ENCODE results near the gene CLDN3.
"Not testable (repeated sequence)": the region's sequence is repeated elsewhere in the genome, so short reads cannot be mapped to it uniquely, and the experiment has no call there.

CLDN3 gene, protein sequence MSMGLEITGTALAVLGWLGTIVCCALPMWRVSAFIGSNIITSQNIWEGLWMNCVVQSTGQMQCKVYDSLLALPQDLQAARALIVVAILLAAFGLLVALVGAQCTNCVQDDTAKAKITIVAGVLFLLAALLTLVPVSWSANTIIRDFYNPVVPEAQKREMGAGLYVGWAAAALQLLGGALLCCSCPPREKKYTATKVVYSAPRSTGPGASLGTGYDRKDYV

DNA sequence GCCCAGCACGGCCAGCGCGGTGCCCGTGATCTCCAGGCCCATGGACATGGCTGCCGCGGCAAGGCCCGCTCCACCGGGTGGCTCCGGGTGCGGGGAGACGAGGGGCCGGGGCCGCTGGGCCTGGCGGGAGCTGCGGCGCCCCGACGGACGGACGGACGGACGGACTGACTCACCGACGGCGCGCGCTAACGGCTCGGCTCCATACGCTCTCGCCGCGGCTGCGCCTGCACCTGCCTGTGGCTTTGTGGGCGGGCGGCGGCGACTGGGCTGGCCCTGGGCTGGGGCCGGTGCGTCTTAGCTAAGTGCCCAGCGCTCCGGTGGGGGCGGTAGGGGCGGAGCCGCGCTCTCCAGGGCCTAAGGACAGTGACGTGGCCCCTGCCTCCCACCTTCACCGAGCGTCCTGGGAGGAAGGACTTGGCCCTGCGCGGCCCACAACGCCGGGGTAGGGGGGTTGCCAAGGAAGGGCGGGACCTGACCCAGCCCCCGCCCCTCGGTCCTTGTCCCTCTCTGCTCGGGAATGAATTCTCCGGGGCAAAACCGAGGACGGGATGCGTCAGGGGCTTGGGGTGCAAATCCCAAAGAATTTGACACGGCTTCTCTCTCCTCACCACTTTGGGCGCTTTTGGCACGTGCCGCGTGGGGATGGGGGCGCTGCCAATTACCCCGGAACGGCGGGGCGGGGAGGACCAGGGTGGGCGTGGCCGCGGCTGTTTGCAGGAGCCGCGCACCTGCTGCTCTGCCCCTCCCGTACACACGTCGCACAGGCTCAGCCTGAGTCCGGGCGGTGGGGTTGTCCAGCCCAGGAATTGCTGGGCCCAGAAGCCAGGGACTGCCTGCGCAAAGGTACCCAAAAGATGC lies at the start of gene CLDN3:
Gene CLDN3 (minus strand): TSS at position 269 of the 858 bp plus-strand sequence. CDS start 221 bp downstream, at position 48.
- peak; percentile 81 for DNase-seq

DNA sequence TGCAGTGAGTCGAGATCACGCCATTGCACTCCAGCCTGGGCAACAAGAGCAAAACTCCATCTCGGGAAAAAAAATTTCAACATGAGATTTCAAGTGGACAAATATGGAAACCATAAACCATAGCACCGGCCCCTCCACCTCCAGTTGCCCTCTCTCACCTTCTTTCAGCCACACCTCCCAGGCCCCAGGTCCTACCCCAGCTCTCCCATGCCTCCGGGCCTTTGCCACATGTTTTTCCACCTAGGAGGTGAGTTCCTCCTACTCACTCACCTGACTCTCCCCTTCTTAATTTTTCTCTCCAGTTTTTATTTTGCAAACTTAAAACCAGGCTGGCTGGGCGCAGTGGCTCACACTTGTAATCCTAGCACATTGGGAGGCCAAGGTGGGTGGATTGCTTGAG lies 47.1 kb upstream of the CLDN3 start:
- no peak for DNase-seq

DNA sequence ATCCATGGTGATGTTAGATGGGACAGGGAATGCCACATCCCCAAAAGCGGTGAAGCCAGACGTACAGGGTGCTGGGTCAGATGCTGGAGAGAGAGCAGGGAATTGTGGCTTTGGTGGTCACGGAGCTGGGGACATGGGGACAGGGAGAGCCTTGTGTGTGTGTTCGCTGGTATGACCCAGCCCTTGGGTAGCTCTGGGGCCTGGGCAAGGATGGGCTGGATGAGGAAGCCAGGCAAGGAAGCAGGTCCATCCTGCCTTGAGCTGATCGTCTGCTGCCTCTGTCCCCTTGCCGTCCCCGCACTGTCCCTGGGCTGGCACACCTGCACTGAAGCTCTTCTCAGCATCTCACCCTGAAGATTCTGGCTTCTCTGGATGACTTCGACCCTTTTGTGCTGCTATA lies 45.4 kb upstream of the CLDN3 start:
- DNase-seq = no peak

DNA sequence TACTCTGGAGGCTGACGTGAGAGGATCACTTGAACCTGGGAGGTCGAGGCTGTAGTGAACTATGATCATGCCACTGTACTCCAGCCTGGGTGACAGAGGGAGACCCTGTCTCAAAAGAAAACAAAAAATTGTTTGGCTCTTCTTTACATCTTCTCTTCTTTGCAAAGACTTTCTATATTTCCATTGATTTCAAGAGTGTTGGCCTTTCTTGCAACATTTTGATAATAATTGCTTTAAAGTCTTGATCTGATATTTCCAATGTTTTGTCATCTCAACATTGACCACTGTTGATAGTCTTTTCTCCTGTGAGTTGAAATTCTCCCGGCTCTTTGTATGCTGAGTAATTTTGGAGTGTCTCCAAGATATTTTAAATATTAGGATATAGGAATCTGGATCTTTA lies 42.9 kb upstream of the CLDN3 start:
- DNase-seq = no peak

DNA sequence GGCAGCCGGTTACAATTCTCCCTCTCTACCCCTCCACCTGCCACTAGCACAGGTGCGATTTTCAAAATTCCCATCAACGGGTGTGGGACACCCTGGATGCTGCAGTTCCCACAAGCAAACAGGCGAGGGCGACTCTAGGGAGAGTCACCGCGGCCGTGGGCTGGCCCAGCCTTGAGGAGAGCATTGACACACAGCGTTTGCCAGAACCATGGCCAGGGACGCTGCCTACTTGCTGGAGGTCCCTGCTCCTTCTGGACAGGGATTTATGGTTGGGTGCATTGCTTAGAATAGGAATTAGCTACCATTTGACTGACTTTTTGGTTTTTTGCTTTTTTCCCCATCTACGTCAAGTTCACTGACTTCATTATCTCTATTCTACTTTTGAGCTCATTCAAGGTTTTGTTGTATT lies 41.7 kb upstream of the CLDN3 start:
- no peak for DNase-seq

DNA sequence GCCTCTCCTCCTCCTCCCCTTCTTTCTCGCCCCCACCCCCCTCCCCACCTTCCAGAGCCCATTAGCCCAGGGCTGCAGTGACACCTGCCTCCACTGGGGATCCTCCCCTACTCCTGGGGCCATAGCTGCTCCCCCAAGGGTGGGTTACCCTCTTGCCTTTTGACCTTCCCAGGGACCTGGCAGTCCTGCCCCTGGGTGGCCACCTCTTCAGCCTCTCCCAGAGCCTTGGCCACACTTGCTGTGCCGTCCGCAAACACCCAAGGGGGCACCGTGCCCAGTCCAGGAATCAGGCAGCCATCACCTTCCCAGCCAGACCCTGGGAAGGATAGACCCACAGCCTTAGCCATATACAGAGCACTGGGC lies 40.9 kb upstream of the CLDN3 start:
- DNase-seq = no peak

DNA sequence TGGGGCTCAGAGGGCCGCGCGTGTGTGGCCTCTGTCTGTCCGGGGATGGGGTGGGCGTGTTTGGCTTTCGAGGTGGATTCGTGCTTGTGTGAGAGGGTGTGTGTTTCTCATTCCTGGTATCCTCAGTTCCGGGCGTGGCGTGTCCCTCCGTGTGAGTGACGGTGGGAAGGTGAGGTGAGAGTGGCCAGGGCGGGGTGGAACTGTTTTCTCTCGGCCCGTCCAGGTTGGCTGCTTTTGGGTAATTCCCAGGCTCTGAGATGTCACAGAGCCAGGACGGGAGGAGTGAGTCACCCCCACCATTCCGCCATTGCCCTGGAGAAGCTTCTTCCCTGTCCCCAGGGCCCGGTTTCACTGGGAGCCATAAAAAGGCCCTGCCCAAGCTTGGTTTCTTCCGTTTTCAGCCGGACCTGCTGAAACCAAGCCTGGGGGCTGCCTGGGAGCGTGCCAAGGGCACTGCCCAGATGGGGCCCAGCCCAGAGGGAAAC lies 39.4 kb upstream of the CLDN3 start:
- DNase-seq = no peak

DNA sequence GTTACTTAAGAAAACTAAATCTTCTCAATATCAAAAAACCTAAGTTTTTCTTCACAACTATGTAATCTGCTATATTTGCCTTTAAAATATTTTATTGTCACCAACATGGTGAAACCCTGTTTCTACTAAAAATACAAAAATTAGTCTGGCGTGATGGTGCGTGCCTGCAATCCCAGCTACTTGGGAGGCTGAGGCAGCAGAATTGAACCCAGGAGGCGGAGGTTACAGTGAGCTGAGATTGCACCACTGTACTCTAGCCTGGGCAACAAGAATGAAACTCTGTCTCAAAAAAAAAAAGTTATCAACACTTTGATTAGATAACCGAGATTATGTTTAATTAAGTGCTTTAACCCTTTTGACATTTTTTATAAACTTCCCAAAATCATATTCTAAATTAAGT lies 32.4 kb upstream of the CLDN3 start:
- DNase-seq = no peak

DNA sequence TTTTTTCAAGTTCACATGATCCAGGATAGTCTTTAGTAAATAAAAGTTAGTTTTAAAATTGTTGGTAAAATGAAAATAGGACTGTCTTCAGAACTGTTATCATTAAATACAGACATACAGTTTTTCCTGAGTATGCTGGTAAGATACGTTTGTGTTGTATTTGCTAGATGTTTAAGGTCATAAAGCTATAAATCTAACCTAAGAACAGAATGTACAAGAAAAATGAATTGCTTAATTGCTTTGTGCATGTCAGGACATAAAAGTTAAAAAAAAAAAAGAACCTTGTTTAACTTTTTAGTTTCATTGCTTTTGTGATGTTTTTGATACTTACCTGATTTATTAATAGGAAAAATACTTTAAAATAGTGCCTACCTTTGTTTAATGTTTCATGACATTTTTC lies 31.5 kb upstream of the CLDN3 start:
- DNase-seq = no peak

DNA sequence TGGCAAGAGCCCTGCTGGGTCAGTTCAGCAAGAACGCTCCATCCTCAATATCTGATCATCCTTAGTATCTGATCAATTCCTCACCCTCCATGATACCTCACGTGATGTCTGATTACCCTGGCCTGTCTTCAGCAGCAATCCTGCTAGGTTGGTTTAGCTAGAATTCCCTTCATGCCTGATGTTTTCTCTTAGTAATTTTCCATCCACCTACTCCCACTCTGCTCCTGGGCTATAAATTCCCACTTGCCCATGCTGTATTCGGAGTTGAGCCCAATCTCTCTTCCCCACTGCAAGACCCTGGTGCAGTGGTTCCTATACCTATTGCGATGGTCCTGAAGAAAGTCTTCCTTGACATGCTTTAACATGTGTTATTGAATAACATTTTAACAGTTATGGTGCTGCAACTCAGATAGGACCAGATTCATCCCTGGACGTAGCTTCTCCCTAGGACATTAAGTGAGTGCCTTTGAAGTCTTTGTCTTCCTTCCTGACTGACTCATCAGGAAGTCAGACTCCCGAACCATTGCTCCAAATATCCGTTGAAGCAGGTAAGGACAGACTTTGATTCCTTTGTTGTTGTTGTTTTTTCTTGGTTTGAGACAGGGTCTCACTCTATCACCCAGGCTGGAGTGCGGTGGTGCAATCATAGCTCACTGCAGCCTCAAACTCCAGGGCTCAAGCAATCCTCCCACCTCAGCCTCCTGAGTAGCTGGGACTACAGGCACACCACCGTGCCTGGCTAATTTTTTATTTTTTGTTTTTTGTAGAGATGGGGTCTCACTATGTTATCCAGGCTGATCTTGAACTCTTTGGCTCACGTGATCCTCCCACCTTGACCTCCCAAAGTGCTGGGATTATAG lies 29.4 kb upstream of the CLDN3 start:
- DNase-seq = no peak

DNA sequence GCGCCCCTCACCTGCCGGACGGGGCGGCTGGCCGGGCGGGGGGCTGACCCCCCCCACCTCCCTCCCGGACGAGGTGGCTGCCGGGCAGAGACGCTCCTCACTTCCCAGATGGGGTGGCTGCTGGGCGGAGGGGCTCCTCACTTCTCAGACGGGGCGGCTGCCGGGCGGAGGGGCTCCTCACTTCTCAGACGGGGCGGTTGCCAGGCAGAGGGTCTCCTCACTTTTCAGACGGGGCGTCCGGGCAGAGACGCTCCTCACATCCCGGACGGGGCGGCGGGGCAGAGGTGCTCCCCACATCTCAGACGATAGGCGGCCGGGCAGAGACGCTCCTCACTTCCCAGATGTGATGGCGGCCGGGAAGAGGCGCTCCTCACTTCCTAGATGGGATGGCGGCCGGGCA lies 27.1 kb upstream of the CLDN3 start:
- not testable (repeated sequence) for DNase-seq

DNA sequence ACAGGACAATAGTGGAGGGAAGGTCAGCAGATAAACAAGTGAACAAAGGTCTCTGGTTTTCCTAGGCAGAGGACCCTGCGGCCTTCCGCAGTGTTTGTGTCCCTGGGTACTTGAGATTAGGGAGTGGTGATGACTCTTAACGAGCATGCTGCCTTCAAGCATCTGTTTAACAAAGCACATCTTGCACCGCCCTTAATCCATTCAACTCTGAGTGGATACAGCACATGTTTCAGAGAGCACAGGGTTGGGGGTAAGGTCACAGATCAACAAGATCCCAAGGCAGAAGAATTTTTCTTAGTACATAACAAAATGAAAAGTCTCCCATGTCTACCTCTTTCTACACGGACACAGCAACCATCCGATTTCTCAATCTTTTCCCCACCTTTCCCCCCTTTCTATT lies 26.6 kb upstream of the CLDN3 start:
- not testable (repeated sequence) for DNase-seq

DNA sequence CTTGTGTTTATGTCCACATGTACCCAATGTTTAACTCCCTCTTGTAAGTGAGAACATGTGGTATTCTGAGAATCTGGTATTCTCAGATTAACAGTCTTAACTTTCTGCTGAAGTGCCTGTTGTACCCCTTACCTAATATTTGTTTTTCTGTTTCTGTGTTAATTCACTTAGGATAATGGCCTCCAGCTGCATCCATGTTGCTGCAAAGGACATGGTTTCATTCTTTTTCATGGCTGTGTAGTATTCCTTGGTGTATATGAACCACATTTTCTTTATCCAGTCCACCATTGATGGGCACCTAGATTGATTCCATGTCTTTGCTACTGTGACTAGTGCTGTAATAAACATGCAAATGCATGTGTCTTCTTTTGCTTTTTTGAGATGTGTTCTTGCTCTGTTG lies 25.1 kb upstream of the CLDN3 start:
- DNase-seq = not testable (repeated sequence)

DNA sequence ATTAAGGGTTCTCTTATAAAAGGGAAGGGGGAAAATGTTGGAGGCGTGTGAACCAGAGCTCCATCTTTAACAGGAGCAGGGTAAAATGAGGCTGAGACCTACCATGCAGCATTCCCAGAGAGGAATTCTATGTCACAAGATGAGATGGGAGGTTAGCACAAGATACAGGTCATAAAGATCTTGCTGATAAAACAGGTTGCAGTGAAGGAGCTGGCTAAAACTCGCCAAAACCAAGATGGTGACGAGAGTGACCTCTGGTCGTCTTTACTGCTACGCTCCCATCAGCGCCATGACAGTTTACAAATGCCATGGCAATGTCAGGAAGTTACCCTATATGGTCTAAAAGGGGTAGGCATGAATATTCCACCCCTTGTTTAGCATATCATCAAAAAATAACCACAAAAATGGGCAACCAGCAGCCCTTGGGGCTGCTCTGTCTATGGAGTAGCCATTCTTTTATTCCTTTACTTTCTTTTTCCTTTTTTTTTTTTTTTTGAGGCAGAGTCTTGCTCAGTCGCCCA lies 21.2 kb upstream of the CLDN3 start:
- DNase-seq = not testable (repeated sequence)

DNA sequence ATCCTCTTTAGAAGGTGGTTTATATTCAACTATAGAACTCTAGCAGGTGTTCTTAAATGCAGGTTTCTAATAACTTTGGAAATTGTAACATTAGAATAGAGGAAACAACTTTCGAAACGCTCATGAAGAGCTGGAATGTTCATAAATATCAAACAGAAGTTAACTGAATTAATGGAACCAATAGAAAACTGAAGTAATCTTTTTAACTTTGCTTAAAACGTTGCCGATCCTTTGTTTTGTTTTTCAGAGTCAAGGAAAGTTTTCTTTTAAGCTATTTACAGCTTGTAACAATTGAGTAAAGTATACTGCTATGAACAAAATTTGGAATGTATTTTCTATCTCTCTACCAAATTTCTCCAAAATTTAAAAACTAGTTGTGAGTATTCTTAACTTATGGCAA lies 19.0 kb upstream of the CLDN3 start:
- no peak for DNase-seq

DNA sequence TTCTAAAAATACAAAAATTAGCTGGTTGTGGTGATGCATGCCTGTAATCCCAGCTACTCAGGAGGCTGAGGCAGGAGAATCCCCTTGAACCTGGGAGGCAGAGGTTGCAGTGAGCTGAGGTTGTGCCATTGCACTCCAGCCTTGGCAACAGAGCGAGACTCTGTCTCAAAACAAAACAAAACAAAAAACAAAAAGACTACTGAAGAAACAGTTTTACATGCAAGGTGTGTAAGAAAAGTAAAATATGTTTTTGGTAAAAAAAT lies 17.6 kb upstream of the CLDN3 start:
- DNase-seq = not testable (repeated sequence)

DNA sequence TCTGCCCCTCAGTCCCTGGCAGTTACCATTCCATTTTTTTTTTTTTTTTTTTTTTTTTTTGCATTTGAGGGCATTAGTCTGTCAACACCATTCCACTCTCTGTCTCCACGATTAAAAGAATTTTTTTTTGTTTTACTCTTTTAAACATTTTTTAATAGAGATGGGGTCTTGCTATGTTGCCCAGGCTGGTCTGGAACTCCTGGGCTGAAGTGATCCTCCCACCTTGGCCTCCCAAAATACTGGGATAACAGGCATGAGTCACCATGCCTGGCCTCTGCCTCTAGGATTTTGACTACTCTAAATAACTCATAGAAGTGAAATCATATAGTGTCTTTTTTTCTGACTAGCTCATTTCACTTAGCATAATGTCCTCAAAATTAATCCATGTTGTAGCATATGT lies 16.5 kb upstream of the CLDN3 start:
- no peak for DNase-seq

DNA sequence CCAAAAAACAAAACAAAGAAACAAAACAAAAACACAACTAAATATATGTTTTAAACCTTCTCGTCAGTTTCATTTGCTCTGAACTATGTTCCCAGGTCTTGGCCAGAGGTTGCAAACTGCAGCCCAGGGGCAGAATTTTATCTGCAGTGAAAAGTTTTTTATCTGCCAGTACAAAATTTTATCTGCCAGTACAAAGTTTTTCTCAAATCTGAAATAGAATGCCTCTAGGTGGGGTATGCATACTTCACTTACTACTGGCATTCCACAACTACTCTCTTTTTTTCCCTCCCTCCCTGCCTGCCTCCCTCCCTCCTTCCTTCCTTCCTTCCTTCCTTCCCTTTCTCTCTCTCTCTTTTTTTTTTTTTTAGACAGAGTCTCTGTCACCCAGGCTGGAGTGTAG lies 9.4 kb upstream of the CLDN3 start:
- DNase-seq = no peak

DNA sequence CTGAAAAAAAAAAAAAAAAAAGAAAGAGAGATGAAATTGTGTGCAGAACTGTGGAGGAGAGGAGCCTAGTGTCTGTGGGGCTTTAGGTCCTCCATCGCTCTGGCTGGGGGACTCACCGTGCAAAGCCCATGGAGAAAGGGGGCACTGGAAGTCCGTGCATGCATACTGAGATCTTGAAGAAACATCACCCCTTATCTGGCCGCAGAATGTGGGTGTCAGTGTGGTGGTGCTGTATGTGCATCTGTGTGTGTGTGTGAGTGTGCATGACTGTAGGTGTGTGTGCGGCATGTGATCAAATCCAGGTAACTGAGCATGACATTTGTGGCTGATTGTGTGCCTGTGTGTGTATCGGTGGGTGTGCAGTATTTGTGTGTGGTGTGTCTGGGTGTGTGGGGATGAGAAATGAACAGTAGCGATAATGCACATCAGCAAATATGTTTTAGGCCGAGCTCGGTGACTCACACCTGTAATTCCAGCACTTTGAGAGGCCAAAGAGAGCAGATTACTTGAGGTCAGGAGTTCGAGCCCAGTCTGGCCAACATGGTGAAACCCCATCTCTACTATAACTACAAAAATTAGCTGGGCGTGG lies 8.8 kb upstream of the CLDN3 start:
- DNase-seq = no peak

DNA sequence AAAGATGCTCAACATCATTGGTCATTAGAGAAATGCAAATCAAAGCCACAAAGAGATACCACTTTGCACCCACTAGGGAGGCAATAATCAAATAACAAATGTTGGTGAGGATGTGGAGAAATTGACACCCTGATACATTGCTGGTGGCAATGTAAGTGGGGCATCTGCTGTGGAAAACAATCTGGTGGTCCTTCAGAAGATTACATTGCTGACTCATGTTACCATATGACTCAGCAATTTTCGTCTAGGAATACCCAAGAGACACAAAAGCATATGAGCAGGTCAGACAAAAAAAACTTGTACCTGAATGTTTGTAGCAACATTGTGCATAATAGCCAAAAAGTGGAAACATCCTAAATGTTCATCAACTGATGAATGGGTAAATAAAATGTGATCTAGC lies 4.9 kb upstream of the CLDN3 start:
- no peak for DNase-seq

DNA sequence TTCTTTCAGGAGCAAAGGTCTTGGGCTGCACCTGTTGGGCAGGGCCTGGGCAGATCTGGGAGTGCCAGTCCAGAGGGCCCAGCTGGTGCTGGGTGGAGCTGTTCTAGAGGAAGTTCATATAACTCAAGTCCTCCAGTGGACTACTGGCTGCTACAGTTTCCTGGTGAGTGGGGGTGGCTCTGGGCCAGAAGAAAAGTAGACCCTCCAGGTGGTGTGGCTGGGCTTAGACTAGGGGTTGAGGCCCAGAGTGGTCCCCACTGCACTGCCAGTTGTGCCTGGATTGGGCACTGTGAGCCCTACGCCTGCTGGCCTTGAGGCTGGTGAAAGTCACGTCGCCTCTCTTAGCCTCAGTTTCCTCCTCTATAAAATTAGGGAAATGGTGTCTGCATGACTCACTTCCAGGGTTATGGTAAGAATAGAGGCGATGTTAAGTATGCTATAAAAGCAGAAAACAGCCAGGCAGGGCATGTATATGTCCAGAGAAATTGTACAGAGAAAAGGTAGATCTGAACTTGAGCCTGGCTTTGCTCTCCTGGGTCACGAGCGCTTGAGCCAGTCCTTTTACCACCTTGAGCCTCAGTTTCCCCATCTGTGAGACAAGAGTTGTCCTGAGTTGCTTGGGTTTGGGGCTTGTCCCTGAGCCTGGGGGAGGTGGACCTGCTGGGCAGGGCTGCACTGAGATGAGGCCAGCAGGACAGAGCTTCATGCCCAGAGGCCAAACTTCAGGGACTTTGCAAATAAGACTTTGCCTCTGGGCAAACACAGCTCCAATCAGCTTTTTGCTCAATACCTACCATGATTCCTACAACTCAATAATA lies 3.8 kb upstream of the CLDN3 start:
- DNase-seq = no peak

Data from NCI-H526 treated with DMSO at 0.1 percent for 48 hours (cell line).